Astrocyte (in vitro differentiated cells and primary cell): ENCODE data around the gene MEIS3.

Experiments
- EZH2 ChIP-seq: IDR thresholded peaks from 2 replicates; pipeline ENCODE4 v1.6.1; 2012; ENCODE audit warnings: mild to moderate bottlenecking, low read length, inconsistent platforms; ENCODE audit not compliant: insufficient read depth
- TF ChIP-seq, protein P1 (sequence below): IDR thresholded peaks from 2 replicates; pipeline ENCODE4 v1.5.1; 2011; ENCODE audit warnings: low read depth, mild to moderate bottlenecking, inconsistent platforms, low read length, moderate library complexity; ENCODE audit not compliant: insufficient read depth

DNA sequence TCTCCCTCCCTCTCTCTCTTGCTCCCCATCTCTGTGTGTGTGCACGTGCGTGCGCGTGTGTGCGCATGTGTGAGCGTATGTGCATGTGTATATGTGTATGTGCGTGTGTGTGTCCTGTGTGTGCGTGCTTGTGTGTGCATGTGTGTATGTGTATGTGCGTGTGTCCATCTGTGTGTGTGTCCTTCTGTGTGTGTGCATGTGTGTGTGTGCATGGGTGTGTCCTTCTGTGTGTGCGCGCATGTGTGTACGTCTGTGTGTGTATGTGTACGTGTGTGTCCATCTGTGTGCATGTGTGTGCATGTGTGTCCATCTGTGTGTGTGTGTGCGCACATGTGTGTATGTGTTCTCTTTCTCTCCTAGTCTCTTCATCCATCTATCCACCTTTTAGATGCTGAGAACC lies 40.1 kb upstream of the MEIS3 start:
- TF ChIP-seq, protein P1, sequence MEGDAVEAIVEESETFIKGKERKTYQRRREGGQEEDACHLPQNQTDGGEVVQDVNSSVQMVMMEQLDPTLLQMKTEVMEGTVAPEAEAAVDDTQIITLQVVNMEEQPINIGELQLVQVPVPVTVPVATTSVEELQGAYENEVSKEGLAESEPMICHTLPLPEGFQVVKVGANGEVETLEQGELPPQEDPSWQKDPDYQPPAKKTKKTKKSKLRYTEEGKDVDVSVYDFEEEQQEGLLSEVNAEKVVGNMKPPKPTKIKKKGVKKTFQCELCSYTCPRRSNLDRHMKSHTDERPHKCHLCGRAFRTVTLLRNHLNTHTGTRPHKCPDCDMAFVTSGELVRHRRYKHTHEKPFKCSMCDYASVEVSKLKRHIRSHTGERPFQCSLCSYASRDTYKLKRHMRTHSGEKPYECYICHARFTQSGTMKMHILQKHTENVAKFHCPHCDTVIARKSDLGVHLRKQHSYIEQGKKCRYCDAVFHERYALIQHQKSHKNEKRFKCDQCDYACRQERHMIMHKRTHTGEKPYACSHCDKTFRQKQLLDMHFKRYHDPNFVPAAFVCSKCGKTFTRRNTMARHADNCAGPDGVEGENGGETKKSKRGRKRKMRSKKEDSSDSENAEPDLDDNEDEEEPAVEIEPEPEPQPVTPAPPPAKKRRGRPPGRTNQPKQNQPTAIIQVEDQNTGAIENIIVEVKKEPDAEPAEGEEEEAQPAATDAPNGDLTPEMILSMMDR: no peak
- TF ChIP-seq EZH2: no peak
